ENCODE data around the gene TVP23A.

Gene TVP23A

DNA sequence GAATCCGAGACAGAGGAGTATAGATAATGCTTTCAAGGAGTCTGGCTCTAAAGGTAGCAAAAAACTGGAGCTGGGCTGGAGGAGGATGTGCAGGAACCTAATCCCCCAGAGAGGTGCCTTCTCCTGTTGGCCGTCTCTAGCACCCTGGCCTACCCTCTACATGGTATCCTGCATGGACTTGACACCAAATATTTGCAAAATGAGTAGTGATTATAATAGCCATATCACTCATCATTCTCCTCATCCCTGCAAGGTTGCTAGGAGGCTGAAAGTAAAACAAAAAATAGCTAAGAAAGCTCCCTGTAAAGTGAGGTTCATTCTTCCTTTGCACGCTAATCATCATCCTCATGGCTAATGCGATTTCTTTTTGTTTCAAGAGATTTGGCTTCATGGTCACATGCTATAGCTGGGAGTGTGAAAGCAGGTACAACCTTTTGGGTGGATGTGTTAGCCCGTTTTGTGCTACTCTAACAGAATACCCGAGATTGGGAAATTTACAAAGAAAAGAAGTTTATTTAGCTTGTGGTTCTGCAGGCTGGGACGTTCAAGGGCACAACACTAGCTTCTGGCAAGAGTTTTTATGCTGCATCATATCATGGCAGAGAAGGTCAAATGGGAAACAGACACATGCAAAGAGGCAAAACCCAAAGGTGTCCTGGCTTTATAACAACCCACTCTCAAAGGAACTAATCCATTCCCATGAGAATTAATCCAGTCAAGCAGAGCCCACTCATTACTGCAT is 31.3 kb upstream of the TVP23A start:
- WGBS (ENCODE audit: insufficient coverage) = 90% methylated on average over 6 of the region's 7 CpGs
- ChIA-PET CTCF (interaction anchor here (1.7 kb wide), 1 partner anchor 69 kb away, joined by 5 read pairs; no protein-coding TSS in a partner anchor), POLR2A (no interaction called here)
- Histone ChIP-seq H3K4me3 (ENCODE audit: control insufficient read depth in 1 of 7, extremely low read depth in 1 of 7, insufficient read depth in 4 of 7, low read depth in 2 of 7, low read length in 6 of 7) (no peak overlapping the region), H3K27me3 (replicated peaks in 2 of 5; ENCODE audit: control insufficient read depth in 4 of 5, insufficient read depth in 5 of 5, low read length in 4 of 5) (no peaks in the 10 kb centered on the region), H3K4me1 (ENCODE audit: control extremely low read depth in 1 of 4, control insufficient read depth in 4 of 4, insufficient read depth in 4 of 4, low read length in 3 of 4) (peaks cover 18 to 53% (median 27%) of the 10 kb centered on the region in 4 experiments), H3K9me3 (ENCODE audit: control extremely low read depth in 1 of 5, control insufficient read depth in 4 of 5, insufficient read depth in 2 of 5, low read depth in 1 of 5, low read length in 4 of 5) (no peaks in the 10 kb centered on the region), H3K36me3 (ENCODE audit: control insufficient read depth in 4 of 4, insufficient read depth in 4 of 4, low read length in 3 of 4) (no peaks in the 10 kb centered on the region), H3K27ac (ENCODE audit: insufficient read depth in 1 of 2, low read depth in 1 of 2, low read length in 2 of 2, poor library complexity in 1 of 2, severe bottlenecking in 2 of 2) (no peak overlapping the region)
- no peak for DNase-seq

DNA sequence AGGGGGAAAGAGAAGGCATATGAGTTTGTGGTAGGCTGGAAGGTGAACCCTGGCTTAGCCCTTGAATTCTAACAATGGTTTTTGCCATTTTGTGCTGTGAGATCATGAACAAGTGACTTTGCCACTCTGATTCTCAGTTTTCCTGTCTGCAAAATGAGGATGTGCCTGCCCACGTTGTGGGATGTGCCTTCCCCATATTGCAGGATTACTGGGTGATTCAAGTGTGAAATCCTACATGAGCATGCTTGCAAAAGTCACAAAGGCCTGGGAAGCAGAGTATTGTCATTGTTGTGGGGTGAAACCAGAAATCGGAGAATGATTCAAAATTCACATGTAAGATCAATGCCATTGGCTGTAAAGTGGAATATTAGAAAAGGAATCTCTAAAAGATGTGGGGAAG is 28.6 kb upstream of the TVP23A start:
- 42% methylated on average over 2 of the region's 2 CpGs for WGBS (ENCODE audit: insufficient coverage)
- Histone ChIP-seq H3K4me1 (ENCODE audit: control extremely low read depth in 1 of 4, control insufficient read depth in 4 of 4, insufficient read depth in 4 of 4, low read length in 3 of 4) (peaks cover 14 to 56% (median 25%) of the 10 kb centered on the region in 4 experiments), H3K27me3 (replicated peaks in 2 of 5; ENCODE audit: control insufficient read depth in 4 of 5, insufficient read depth in 5 of 5, low read length in 4 of 5) (no peaks in the 10 kb centered on the region), H3K36me3 (ENCODE audit: control insufficient read depth in 4 of 4, insufficient read depth in 4 of 4, low read length in 3 of 4) (no peaks in the 10 kb centered on the region), H3K4me3 (ENCODE audit: control insufficient read depth in 1 of 7, extremely low read depth in 1 of 7, insufficient read depth in 4 of 7, low read depth in 2 of 7, low read length in 6 of 7) (peak overlapping the region in 2 of 7 experiments; percentile 25 to 58), H3K9me3 (ENCODE audit: control extremely low read depth in 1 of 5, control insufficient read depth in 4 of 5, insufficient read depth in 2 of 5, low read depth in 1 of 5, low read length in 4 of 5) (no peaks in the 10 kb centered on the region), H3K27ac (ENCODE audit: insufficient read depth in 1 of 2, low read depth in 1 of 2, low read length in 2 of 2, poor library complexity in 1 of 2, severe bottlenecking in 2 of 2) (peak overlapping the region in 1 of 2 experiments; percentile 54)
- ChIA-PET POLR2A (interaction anchor here (0.5 kb wide), 1 partner anchor 23 kb away, joined by 4 read pairs; no protein-coding TSS in a partner anchor), CTCF (interaction anchor here (0.6 kb wide), 1 partner anchor 20 kb away, joined by 3 read pairs; no protein-coding TSS in a partner anchor)
- no peak for DNase-seq

DNA sequence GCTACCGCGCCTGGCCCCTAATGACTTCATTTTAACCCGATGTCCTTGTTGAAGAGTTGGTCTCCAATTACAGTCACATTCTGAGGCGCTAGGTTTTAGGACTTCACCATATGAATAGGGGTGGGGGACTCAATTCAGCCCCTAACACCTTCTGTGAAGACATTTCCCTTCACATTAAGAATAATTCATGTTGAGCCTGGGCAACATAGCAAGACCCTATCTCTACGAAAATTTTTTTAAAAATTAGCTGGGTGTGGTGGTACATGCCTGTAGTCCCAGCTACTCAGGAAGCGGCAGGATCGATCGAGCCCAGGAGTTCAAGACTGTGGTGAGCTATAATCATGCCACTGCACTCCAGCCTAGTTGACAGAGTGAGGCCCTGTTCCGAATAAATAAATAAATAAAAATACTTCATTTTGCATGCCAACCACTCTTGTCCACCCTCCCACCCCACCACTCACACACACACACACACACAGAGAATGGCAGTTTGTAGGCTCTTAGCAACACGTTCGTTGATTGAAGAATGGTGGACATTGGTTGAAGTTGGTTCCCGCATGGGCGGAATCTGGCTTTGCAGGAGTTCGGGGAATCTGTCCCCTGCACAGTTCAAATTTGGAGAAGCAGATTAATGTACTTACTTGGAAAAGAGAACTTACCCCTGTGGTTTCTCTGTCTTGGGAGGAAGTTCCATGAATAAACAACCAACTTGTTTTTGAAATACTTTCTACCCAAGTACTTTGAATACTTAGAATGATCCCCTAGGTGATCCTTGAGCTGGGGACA is 27.8 kb upstream of the TVP23A start:
- CTCF ChIA-PET = no interaction called here
- H3K36me3 ChIP-seq (ENCODE audit: control insufficient read depth in 4 of 4, insufficient read depth in 4 of 4, low read length in 3 of 4) = no peaks in the 10 kb centered on the region
- DNase-seq = peak in 2 of 3 donors; percentile 63 to 67
- H3K4me3 ChIP-seq (ENCODE audit: control insufficient read depth in 1 of 7, extremely low read depth in 1 of 7, insufficient read depth in 4 of 7, low read depth in 2 of 7, low read length in 6 of 7) = peak overlapping the region in 1 of 7 experiments; percentile 58
- 75% methylated on average over 6 of the region's 14 CpGs for WGBS (ENCODE audit: insufficient coverage)
- H3K27ac ChIP-seq (ENCODE audit: insufficient read depth in 1 of 2, low read depth in 1 of 2, low read length in 2 of 2, poor library complexity in 1 of 2, severe bottlenecking in 2 of 2) = peak overlapping the region in 1 of 2 experiments; percentile 54
- POLR2A ChIA-PET = interaction anchor here (0.5 kb wide), 1 partner anchor 24 kb away, joined by 4 read pairs; no protein-coding TSS in a partner anchor
- H3K9me3 ChIP-seq (ENCODE audit: control extremely low read depth in 1 of 5, control insufficient read depth in 4 of 5, insufficient read depth in 2 of 5, low read depth in 1 of 5, low read length in 4 of 5) = no peaks in the 10 kb centered on the region
- H3K27me3 ChIP-seq (replicated peaks in 2 of 5; ENCODE audit: control insufficient read depth in 4 of 5, insufficient read depth in 5 of 5, low read length in 4 of 5) = no peaks in the 10 kb centered on the region
- H3K4me1 ChIP-seq (ENCODE audit: control extremely low read depth in 1 of 4, control insufficient read depth in 4 of 4, insufficient read depth in 4 of 4, low read length in 3 of 4) = peaks cover 10 to 49% (median 23%) of the 10 kb centered on the region in 4 experiments

DNA sequence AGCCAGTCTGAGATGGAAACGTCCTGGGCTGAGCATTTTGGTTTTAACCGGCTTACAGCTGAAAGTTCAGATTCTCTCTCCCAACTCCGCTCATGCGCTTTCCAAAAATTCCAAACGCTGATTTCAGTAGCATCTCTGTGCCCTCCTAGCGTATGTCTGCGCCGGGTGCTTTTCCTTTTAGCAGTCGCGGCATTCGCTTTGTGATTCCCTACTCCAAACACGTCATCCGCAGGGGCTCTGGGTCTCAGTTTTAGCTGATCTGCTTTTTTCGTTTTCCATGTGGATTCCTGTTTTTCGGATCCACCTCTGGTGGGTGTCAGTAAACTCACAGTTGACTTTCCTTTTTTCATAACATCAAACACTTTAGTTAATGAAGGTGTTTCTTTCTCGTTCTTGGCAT is 22.1 kb upstream of the TVP23A start:
- ChIA-PET POLR2A (no interaction called here), CTCF (interaction anchor here (0.8 to 0.9 kb wide), 2 partner anchors 9 to 46 kb away, joined by 3 to 4 read pairs; no protein-coding TSS in a partner anchor)
- Histone ChIP-seq H3K36me3 (ENCODE audit: control insufficient read depth in 4 of 4, insufficient read depth in 4 of 4, low read length in 3 of 4) (no peaks in the 10 kb centered on the region), H3K4me3 (ENCODE audit: control insufficient read depth in 1 of 7, extremely low read depth in 1 of 7, insufficient read depth in 4 of 7, low read depth in 2 of 7, low read length in 6 of 7) (no peak overlapping the region), H3K27ac (ENCODE audit: insufficient read depth in 1 of 2, low read depth in 1 of 2, low read length in 2 of 2, poor library complexity in 1 of 2, severe bottlenecking in 2 of 2) (no peak overlapping the region), H3K9me3 (ENCODE audit: control extremely low read depth in 1 of 5, control insufficient read depth in 4 of 5, insufficient read depth in 2 of 5, low read depth in 1 of 5, low read length in 4 of 5) (peaks cover 0 to 3% (median 0%) of the 10 kb centered on the region in 5 experiments), H3K27me3 (replicated peaks in 2 of 5; ENCODE audit: control insufficient read depth in 4 of 5, insufficient read depth in 5 of 5, low read length in 4 of 5) (no peaks in the 10 kb centered on the region), H3K4me1 (ENCODE audit: control extremely low read depth in 1 of 4, control insufficient read depth in 4 of 4, insufficient read depth in 4 of 4, low read length in 3 of 4) (peaks cover 0 to 14% (median 4%) of the 10 kb centered on the region in 4 experiments)
- no peak for DNase-seq
- 97% methylated on average over 14 of the region's 16 CpGs for WGBS (ENCODE audit: insufficient coverage)

DNA sequence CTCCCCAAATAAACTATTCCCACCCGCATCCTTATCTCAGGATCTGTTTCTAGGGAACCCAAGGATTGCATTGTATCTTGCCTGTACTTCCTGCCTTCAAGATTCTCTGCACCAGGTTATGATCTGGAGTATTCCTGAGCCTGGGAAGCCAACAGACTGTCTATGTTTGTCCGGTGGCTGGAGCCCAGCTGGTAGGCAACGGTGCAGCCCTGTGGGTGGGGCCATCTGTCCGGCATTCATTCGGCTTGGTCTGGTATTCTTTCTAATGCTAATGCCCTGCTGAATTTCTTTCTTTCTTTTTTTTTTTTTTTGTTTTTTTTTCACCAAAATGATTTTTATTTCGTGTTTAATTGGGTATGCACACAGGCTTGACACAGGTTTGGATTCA is 20.7 kb upstream of the TVP23A start:
- Histone ChIP-seq H3K4me3 (ENCODE audit: control insufficient read depth in 1 of 7, extremely low read depth in 1 of 7, insufficient read depth in 4 of 7, low read depth in 2 of 7, low read length in 6 of 7) (no peak overlapping the region), H3K27ac (ENCODE audit: insufficient read depth in 1 of 2, low read depth in 1 of 2, low read length in 2 of 2, poor library complexity in 1 of 2, severe bottlenecking in 2 of 2) (no peak overlapping the region), H3K4me1 (ENCODE audit: control extremely low read depth in 1 of 4, control insufficient read depth in 4 of 4, insufficient read depth in 4 of 4, low read length in 3 of 4) (peaks cover 0 to 12% (median 3%) of the 10 kb centered on the region in 4 experiments), H3K9me3 (ENCODE audit: control extremely low read depth in 1 of 5, control insufficient read depth in 4 of 5, insufficient read depth in 2 of 5, low read depth in 1 of 5, low read length in 4 of 5) (peaks cover 0 to 3% (median 0%) of the 10 kb centered on the region in 5 experiments), H3K36me3 (ENCODE audit: control insufficient read depth in 4 of 4, insufficient read depth in 4 of 4, low read length in 3 of 4) (no peaks in the 10 kb centered on the region), H3K27me3 (replicated peaks in 2 of 5; ENCODE audit: control insufficient read depth in 4 of 5, insufficient read depth in 5 of 5, low read length in 4 of 5) (no peaks in the 10 kb centered on the region)
- no peak for DNase-seq
- ChIA-PET CTCF (no interaction called here), POLR2A (no interaction called here)
- 89% methylated on average over 3 of the region's 6 CpGs for WGBS (ENCODE audit: insufficient coverage)

DNA sequence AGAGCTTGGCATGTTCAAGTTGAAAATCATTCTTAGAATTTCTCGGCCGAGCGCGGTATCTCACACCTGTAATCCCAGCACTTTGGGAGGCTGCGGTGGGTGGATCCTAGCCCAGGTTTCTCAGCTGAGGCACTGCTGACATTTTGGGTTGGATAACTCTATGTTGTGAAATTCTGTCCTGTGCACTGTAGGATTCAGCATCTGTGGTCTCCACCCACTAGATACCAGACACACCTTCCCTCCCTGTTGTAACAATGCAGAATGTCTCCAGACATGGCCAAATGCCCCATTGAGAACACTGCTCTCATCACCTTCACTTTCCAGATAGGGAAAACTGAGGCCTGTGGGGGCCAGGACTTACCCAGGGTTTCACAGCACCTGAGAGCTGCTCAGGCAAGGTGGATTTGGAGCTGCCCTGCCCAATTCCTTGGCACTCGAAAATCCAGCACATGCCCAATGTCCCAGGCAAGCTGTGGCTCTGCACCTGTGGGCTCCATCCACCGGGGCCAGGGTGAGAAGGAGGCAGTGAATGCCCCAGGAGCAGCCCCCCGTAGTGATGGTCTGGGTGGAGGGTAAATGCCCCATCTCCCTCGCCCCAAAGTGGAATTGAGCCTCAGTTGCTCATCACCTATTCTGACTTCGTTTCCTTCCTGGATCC is 20.2 kb upstream of the TVP23A start:
- no peak for DNase-seq
- 98% methylated on average over 7 of the region's 10 CpGs for WGBS (ENCODE audit: insufficient coverage)
- ChIA-PET POLR2A (no interaction called here), CTCF (interaction anchor here (0.6 kb wide), 1 partner anchor 27 kb away, joined by 3 read pairs; no protein-coding TSS in a partner anchor)
- Histone ChIP-seq H3K9me3 (ENCODE audit: control extremely low read depth in 1 of 5, control insufficient read depth in 4 of 5, insufficient read depth in 2 of 5, low read depth in 1 of 5, low read length in 4 of 5) (peaks cover 0 to 3% (median 0%) of the 10 kb centered on the region in 5 experiments), H3K27me3 (replicated peaks in 2 of 5; ENCODE audit: control insufficient read depth in 4 of 5, insufficient read depth in 5 of 5, low read length in 4 of 5) (no peaks in the 10 kb centered on the region), H3K4me1 (ENCODE audit: control extremely low read depth in 1 of 4, control insufficient read depth in 4 of 4, insufficient read depth in 4 of 4, low read length in 3 of 4) (peaks cover 0 to 9% (median 3%) of the 10 kb centered on the region in 4 experiments), H3K36me3 (ENCODE audit: control insufficient read depth in 4 of 4, insufficient read depth in 4 of 4, low read length in 3 of 4) (no peaks in the 10 kb centered on the region), H3K27ac (ENCODE audit: insufficient read depth in 1 of 2, low read depth in 1 of 2, low read length in 2 of 2, poor library complexity in 1 of 2, severe bottlenecking in 2 of 2) (no peak overlapping the region), H3K4me3 (ENCODE audit: control insufficient read depth in 1 of 7, extremely low read depth in 1 of 7, insufficient read depth in 4 of 7, low read depth in 2 of 7, low read length in 6 of 7) (no peak overlapping the region)
